ENCODE data around the gene F10. TPM values are rescaled to one million over a fixed set of nuclear protein-coding genes. Genes with fewer than 3 reads are reported as not detected.

The F10 gene
- total RNA-seq, 1 experiment from 2014 or later = 0.18 TPM

GRCh38 chr13:113182046-113182445 lies 59.4 kb downstream of the F10 start:
- Histone ChIP-seq H3K4me3 (ENCODE audit: low read depth in 2 of 2, low read length in 2 of 2) (no peak overlapping the region), H3K27ac (ENCODE audit: low read length) (no peak overlapping the region), H3K36me3 (ENCODE audit: control insufficient read depth, insufficient read depth, low read length) (peaks cover 11% of the 10 kb centered on the region; the same call in 1 of the 2 replicates), H3K27me3 (ENCODE audit: control insufficient read depth, insufficient read depth, low read length) (no peaks in the 10 kb centered on the region), H3K4me1 (ENCODE audit: control insufficient read depth, insufficient read depth, low read length) (peaks cover 7% of the 10 kb centered on the region; the same call in 1 of the 2 replicates), H3K9me3 (ENCODE audit: control insufficient read depth, insufficient read depth, low read depth, low read length) (no peaks in the 10 kb centered on the region)
- TF ChIP-seq SIN3A (IDR thresholded peaks at IDR 0.05; ENCODE audit: borderline replicate concordance, insufficient read depth, low read depth, low read length) = no peak
- TF ChIP-seq TCF7L2 (IDR thresholded peaks at IDR 0.05; ENCODE audit: low read depth, low read length) = no peak
- no peak for TF ChIP-seq REST (IDR thresholded peaks at IDR 0.05; ENCODE audit: insufficient read depth in 1 of 2, low read depth in 2 of 2, low read length in 1 of 2)
- no peak for TF ChIP-seq POLR2AphosphoS5 (IDR thresholded peaks at IDR 0.05; ENCODE audit: low read depth, low read length)
- no peak for TF ChIP-seq CTCF (IDR thresholded peaks at IDR 0.05)
- ATAC-seq (no peak), DNase-seq (ENCODE audit: low read depth, low spot score) (no peak)
- BruUV-seq (replicated peaks) = no TSS peak
- in situ Hi-C loops (cut with HindIII; ENCODE audit: low pct_unique_long_range_greater_than_20kb, low sequenced_read_pairs) (no loop called here), intact Hi-C loops (cut with micrococcal nuclease; ENCODE audit: unreplicated experiment) (no loop called here)
- CTCF ChIA-PET = no interaction called here
- POLR2A ChIA-PET = interaction anchor here (1.3 kb wide), 1 partner anchor 12 kb away, joined by 3 read pairs; no protein-coding TSS in a partner anchor

GRCh38 chr13:113183450-113184129 lies 61.0 kb downstream of the F10 start:
- intact Hi-C loops (cut with micrococcal nuclease; ENCODE audit: unreplicated experiment) (no loop called here), in situ Hi-C loops (cut with HindIII; ENCODE audit: low pct_unique_long_range_greater_than_20kb, low sequenced_read_pairs) (no loop called here)
- peaks cover 17% of the 10 kb centered on the region for H3K4me1 ChIP-seq (ENCODE audit: control insufficient read depth, insufficient read depth, low read length)
- no peak overlapping the region for H3K27ac ChIP-seq (ENCODE audit: low read length)
- ATAC-seq (no peak), DNase-seq (ENCODE audit: low read depth, low spot score) (no peak)
- POLR2A ChIA-PET = no interaction called here
- H3K9me3 ChIP-seq (ENCODE audit: control insufficient read depth, insufficient read depth, low read depth, low read length) = no peaks in the 10 kb centered on the region
- H3K27me3 ChIP-seq (ENCODE audit: control insufficient read depth, insufficient read depth, low read length) = no peaks in the 10 kb centered on the region
- no TSS peak for BruUV-seq (replicated peaks)
- TF ChIP-seq SIN3A (IDR thresholded peaks at IDR 0.05; ENCODE audit: borderline replicate concordance, insufficient read depth, low read depth, low read length) = no peak
- TF ChIP-seq REST (IDR thresholded peaks at IDR 0.05; ENCODE audit: insufficient read depth in 1 of 2, low read depth in 2 of 2, low read length in 1 of 2) = no peak
- no peak for TF ChIP-seq TCF7L2 (IDR thresholded peaks at IDR 0.05; ENCODE audit: low read depth, low read length)
- TF ChIP-seq CTCF (IDR thresholded peaks at IDR 0.05) = no peak
- TF ChIP-seq POLR2AphosphoS5 (IDR thresholded peaks at IDR 0.05; ENCODE audit: low read depth, low read length) = no peak
- no peak overlapping the region for H3K4me3 ChIP-seq (ENCODE audit: low read depth in 2 of 2, low read length in 2 of 2)
- H3K36me3 ChIP-seq (ENCODE audit: control insufficient read depth, insufficient read depth, low read length) = peaks cover 9% of the 10 kb centered on the region; the same call in 1 of the 2 replicates
- CTCF ChIA-PET = interaction anchor here (0.6 kb wide), 1 partner anchor 152 kb away, joined by 5 read pairs; no protein-coding TSS in a partner anchor

All from Panc1 (cell line).